ENCODE measurements around the gene AMFR.

Gene AMFR

GRCh38 chr16:56373003-56373402 lies 52.3 kb downstream of the AMFR start:
- TF ChIP-seq YY1 (IDR thresholded peaks at IDR 0.05; ENCODE audit: insufficient read depth, insufficient read length) (no peak), ZNF274 (IDR thresholded peaks at IDR 0.05; ENCODE audit: low read depth, low read length) (no peak), SUZ12 (IDR thresholded peaks at IDR 0.05; ENCODE audit: extremely low read depth, insufficient read depth, insufficient read length) (no peak)
- H3K9ac ChIP-seq (ENCODE audit: insufficient read length, low read depth) = no peak overlapping the region
- peaks cover 3% of the 10 kb centered on the region for H3K4me1 ChIP-seq (ENCODE audit: insufficient read depth, insufficient read length)
- H3K27me3 ChIP-seq (ENCODE audit: insufficient read depth, insufficient read length) = no peaks in the 10 kb centered on the region
- no peaks in the 10 kb centered on the region for H3K9me3 ChIP-seq (ENCODE audit: insufficient read depth, low read length)
- H3K36me3 ChIP-seq (ENCODE audit: insufficient read depth, insufficient read length, low read length) = peaks cover 20% of the 10 kb centered on the region
- H3K4me3 ChIP-seq (ENCODE audit: insufficient read length, low read depth) = no peak overlapping the region
- DNase-seq (ENCODE audit: low read depth, low spot score) = no peak

- Histone ChIP-seq H3K9ac (ENCODE audit: insufficient read length, low read depth) (no peak overlapping the region), H3K36me3 (ENCODE audit: insufficient read depth, insufficient read length, low read length) (peaks cover 28% of the 10 kb centered on the region), H3K4me3 (ENCODE audit: insufficient read length, low read depth) (no peak overlapping the region), H3K27me3 (ENCODE audit: insufficient read depth, insufficient read length) (no peaks in the 10 kb centered on the region), H3K9me3 (ENCODE audit: insufficient read depth, low read length) (no peaks in the 10 kb centered on the region), H3K4me1 (ENCODE audit: insufficient read depth, insufficient read length) (peaks cover 3% of the 10 kb centered on the region)
- no peak for TF ChIP-seq ZNF274 (IDR thresholded peaks at IDR 0.05; ENCODE audit: low read depth, low read length)
- no peak for TF ChIP-seq SUZ12 (IDR thresholded peaks at IDR 0.05; ENCODE audit: extremely low read depth, insufficient read depth, insufficient read length)
- no peak for TF ChIP-seq YY1 (IDR thresholded peaks at IDR 0.05; ENCODE audit: insufficient read depth, insufficient read length)
- no peak for DNase-seq (ENCODE audit: low read depth, low spot score)
These were observed 53.2 kb downstream of the AMFR start for GRCh38 chr16:56372013-56372634.

GRCh38 chr16:56371660-56371937 lies 53.7 kb downstream of the AMFR start:
- Histone ChIP-seq H3K4me1 (ENCODE audit: insufficient read depth, insufficient read length) (peaks cover 3% of the 10 kb centered on the region), H3K9ac (ENCODE audit: insufficient read length, low read depth) (no peak overlapping the region), H3K36me3 (ENCODE audit: insufficient read depth, insufficient read length, low read length) (peaks cover 33% of the 10 kb centered on the region), H3K4me3 (ENCODE audit: insufficient read length, low read depth) (no peak overlapping the region), H3K9me3 (ENCODE audit: insufficient read depth, low read length) (no peaks in the 10 kb centered on the region), H3K27me3 (ENCODE audit: insufficient read depth, insufficient read length) (no peaks in the 10 kb centered on the region)
- no peak for DNase-seq (ENCODE audit: low read depth, low spot score)
- no peak for TF ChIP-seq SUZ12 (IDR thresholded peaks at IDR 0.05; ENCODE audit: extremely low read depth, insufficient read depth, insufficient read length)
- TF ChIP-seq YY1 (IDR thresholded peaks at IDR 0.05; ENCODE audit: insufficient read depth, insufficient read length) = no peak
- TF ChIP-seq ZNF274 (IDR thresholded peaks at IDR 0.05; ENCODE audit: low read depth, low read length) = no peak

- TF ChIP-seq SUZ12 (IDR thresholded peaks at IDR 0.05; ENCODE audit: extremely low read depth, insufficient read depth, insufficient read length) = no peak
- TF ChIP-seq ZNF274 (IDR thresholded peaks at IDR 0.05; ENCODE audit: low read depth, low read length) = no peak
- TF ChIP-seq YY1 (IDR thresholded peaks at IDR 0.05; ENCODE audit: insufficient read depth, insufficient read length) = no peak
- no peaks in the 10 kb centered on the region for H3K9me3 ChIP-seq (ENCODE audit: insufficient read depth, low read length)
- H3K36me3 ChIP-seq (ENCODE audit: insufficient read depth, insufficient read length, low read length) = peaks cover 36% of the 10 kb centered on the region
- no peak overlapping the region for H3K4me3 ChIP-seq (ENCODE audit: insufficient read length, low read depth)
- no peak overlapping the region for H3K9ac ChIP-seq (ENCODE audit: insufficient read length, low read depth)
- peaks cover 3% of the 10 kb centered on the region for H3K4me1 ChIP-seq (ENCODE audit: insufficient read depth, insufficient read length)
- no peak for DNase-seq (ENCODE audit: low read depth, low spot score)
- H3K27me3 ChIP-seq (ENCODE audit: insufficient read depth, insufficient read length) = no peaks in the 10 kb centered on the region
These were observed 54.3 kb downstream of the AMFR start for GRCh38 chr16:56370875-56371659.

GRCh38 chr16:56370185-56370874 lies 55.0 kb downstream of the AMFR start:
- no peak overlapping the region for H3K4me3 ChIP-seq (ENCODE audit: insufficient read length, low read depth)
- DNase-seq (ENCODE audit: low read depth, low spot score) = no peak
- H3K9ac ChIP-seq (ENCODE audit: insufficient read length, low read depth) = no peak overlapping the region
- no peak for TF ChIP-seq YY1 (IDR thresholded peaks at IDR 0.05; ENCODE audit: insufficient read depth, insufficient read length)
- no peak for TF ChIP-seq SUZ12 (IDR thresholded peaks at IDR 0.05; ENCODE audit: extremely low read depth, insufficient read depth, insufficient read length)
- TF ChIP-seq ZNF274 (IDR thresholded peaks at IDR 0.05; ENCODE audit: low read depth, low read length) = no peak
- H3K9me3 ChIP-seq (ENCODE audit: insufficient read depth, low read length) = no peaks in the 10 kb centered on the region
- peaks cover 3% of the 10 kb centered on the region for H3K4me1 ChIP-seq (ENCODE audit: insufficient read depth, insufficient read length)
- H3K36me3 ChIP-seq (ENCODE audit: insufficient read depth, insufficient read length, low read length) = peaks cover 40% of the 10 kb centered on the region
- H3K27me3 ChIP-seq (ENCODE audit: insufficient read depth, insufficient read length) = no peaks in the 10 kb centered on the region

GRCh38 chr16:56369202-56369601 lies 56.1 kb downstream of the AMFR start:
- Histone ChIP-seq H3K4me1 (ENCODE audit: insufficient read depth, insufficient read length) (peaks cover 3% of the 10 kb centered on the region), H3K9me3 (ENCODE audit: insufficient read depth, low read length) (no peaks in the 10 kb centered on the region), H3K4me3 (ENCODE audit: insufficient read length, low read depth) (no peak overlapping the region), H3K27me3 (ENCODE audit: insufficient read depth, insufficient read length) (no peaks in the 10 kb centered on the region), H3K36me3 (ENCODE audit: insufficient read depth, insufficient read length, low read length) (peaks cover 48% of the 10 kb centered on the region), H3K9ac (ENCODE audit: insufficient read length, low read depth) (no peak overlapping the region)
- TF ChIP-seq YY1 (IDR thresholded peaks at IDR 0.05; ENCODE audit: insufficient read depth, insufficient read length) (no peak), ZNF274 (IDR thresholded peaks at IDR 0.05; ENCODE audit: low read depth, low read length) (no peak), SUZ12 (IDR thresholded peaks at IDR 0.05; ENCODE audit: extremely low read depth, insufficient read depth, insufficient read length) (no peak)
- no peak for DNase-seq (ENCODE audit: low read depth, low spot score)

GRCh38 chr16:56368545-56368944 lies 56.8 kb downstream of the AMFR start:
- TF ChIP-seq YY1 (IDR thresholded peaks at IDR 0.05; ENCODE audit: insufficient read depth, insufficient read length) = no peak
- TF ChIP-seq SUZ12 (IDR thresholded peaks at IDR 0.05; ENCODE audit: extremely low read depth, insufficient read depth, insufficient read length) = no peak
- TF ChIP-seq ZNF274 (IDR thresholded peaks at IDR 0.05; ENCODE audit: low read depth, low read length) = no peak
- Histone ChIP-seq H3K4me1 (ENCODE audit: insufficient read depth, insufficient read length) (peaks cover 3% of the 10 kb centered on the region), H3K27me3 (ENCODE audit: insufficient read depth, insufficient read length) (no peaks in the 10 kb centered on the region), H3K9me3 (ENCODE audit: insufficient read depth, low read length) (no peaks in the 10 kb centered on the region), H3K36me3 (ENCODE audit: insufficient read depth, insufficient read length, low read length) (peaks cover 55% of the 10 kb centered on the region), H3K9ac (ENCODE audit: insufficient read length, low read depth) (no peak overlapping the region), H3K4me3 (ENCODE audit: insufficient read length, low read depth) (no peak overlapping the region)
- no peak for DNase-seq (ENCODE audit: low read depth, low spot score)
